B cell (primary cell): ENCODE results near the gene NPHS2. TPM values are rescaled to one million over a fixed set of nuclear protein-coding genes. Genes with fewer than 3 reads are reported as not detected.

ENCODE experiments used
- ATAC-seq: fragments of 200-7000 bp; cut with Tn5 transposase; one replicate; pipeline ENCODE4 v1.10.0; 2021; ENCODE audit warnings: low read depth, mild to moderate bottlenecking, moderate number of reproducible peaks, moderate library complexity
- CTCF ChIA-PET: fragments of 350-600 bp; sonication (Branson Sonifier 250); formaldehyde crosslinking; loops from one replicate; lab custom pipeline; 2021; ENCODE audit warnings: antibody characterized with exemption, inconsistent platforms; lab: Charles Lee
- POLR2A ChIA-PET: fragments of 350-600 bp; sonication (Branson Sonifier 250); formaldehyde crosslinking; loops from one replicate; lab custom pipeline; 2021; ENCODE audit warnings: antibody characterized with exemption; lab: Charles Lee
- DNase-seq: peaks from one replicate; pipeline ENCODE4 v3.0.0; 2013
- H2AFZ ChIP-seq: 2 replicates; pipeline ENCODE4 v1.6.1; 2012; ENCODE audit warnings: mild to moderate bottlenecking, low read depth, low read length; ENCODE audit not compliant: insufficient read depth, poor library complexity, severe bottlenecking
- H3K27ac ChIP-seq, 2 donors: 1 replicate in 1 of 2; 2 replicates in 1 of 2; pipeline ENCODE4 v1.5.1; 2012 to 2013; ENCODE audit warnings: low read length in 2 of 2, mild to moderate bottlenecking in 2 of 2, moderate library complexity in 1 of 2
- H3K27me3 ChIP-seq, 4 experiments: fragments of 200-600 bp in 1 of 4; sonication (generic) in 1 of 4; replicated peaks in 1 of 4; 1 replicate in 2 of 4; 2 replicates in 2 of 4; pipeline versions ENCODE4 v1.6.1 to v1.7.0; 2013 to 2016; ENCODE audit warnings: low read length in 3 of 4, mild to moderate bottlenecking in 2 of 4, mixed read lengths in 1 of 4, moderate library complexity in 1 of 4; ENCODE audit not compliant: insufficient read depth in 4 of 4, control insufficient read depth in 3 of 4; ENCODE audit errors: control extremely low read depth in 1 of 4
- H3K36me3 ChIP-seq, 2 experiments: replicated peaks in 1 of 2; 1 replicate in 1 of 2; 2 replicates in 1 of 2; pipeline versions ENCODE4 v1.6.1 to v1.7.1; 2013; ENCODE audit warnings: low read length in 1 of 2; ENCODE audit not compliant: insufficient read depth in 2 of 2, control insufficient read depth in 1 of 2; ENCODE audit errors: control extremely low read depth in 1 of 2, extremely low read depth in 1 of 2
- H3K4me1 ChIP-seq, 2 donors: fragments of 200-600 bp in 1 of 2; sonication (generic) in 1 of 2; 1 replicate in 1 of 2; 2 replicates in 1 of 2; pipeline versions ENCODE4 v1.5.1 to v1.6.1; 2013 to 2017; ENCODE audit warnings: low read length in 2 of 2; ENCODE audit not compliant: control insufficient read depth in 2 of 2, insufficient read depth in 2 of 2
- H3K4me2 ChIP-seq: replicated peaks from 2 replicates; pipeline ENCODE3; 2012; ENCODE audit warnings: mild to moderate bottlenecking, low read depth, low read length; ENCODE audit not compliant: poor library complexity, severe bottlenecking
- H3K4me3 ChIP-seq, 5 experiments: fragments of 200-600 bp in 1 of 5; sonication (generic) in 1 of 5; 1 replicate in 3 of 5; 2 replicates in 2 of 5; pipeline versions ENCODE4 v1.5.1 to v1.7.0; 2011 to 2016; ENCODE audit warnings: low read length in 4 of 5, mild to moderate bottlenecking in 4 of 5, low read depth in 2 of 5, control low read depth in 1 of 5, moderate library complexity in 1 of 5; ENCODE audit not compliant: insufficient read depth in 1 of 5; ENCODE audit errors: control extremely low read depth in 1 of 5, extremely low read depth in 1 of 5
- H3K79me2 ChIP-seq: fragments of 200-600 bp; sonication (generic); one replicate; pipeline ENCODE4 v1.6.0; 2016; ENCODE audit warnings: low read length; ENCODE audit not compliant: control insufficient read depth, insufficient read depth
- H3K9ac ChIP-seq: fragments of 200-600 bp; sonication (generic); 2 replicates; pipeline ENCODE4 v1.6.1; 2017; ENCODE audit warnings: mild to moderate bottlenecking, low read length, moderate library complexity
- H3K9me3 ChIP-seq, 3 donors: one replicate each; pipeline versions ENCODE4 v1.6.1 to v1.7.1; 2013; ENCODE audit warnings: low read length in 2 of 3; ENCODE audit not compliant: control insufficient read depth in 2 of 3, insufficient read depth in 1 of 3; ENCODE audit errors: control extremely low read depth in 1 of 3
- H4K20me1 ChIP-seq: 2 replicates; pipeline ENCODE4 v1.6.0; 2012; ENCODE audit warnings: mild to moderate bottlenecking, low read length; ENCODE audit not compliant: insufficient read depth, control insufficient read depth, poor library complexity, severe bottlenecking
- H3K27ac Mint-ChIP-seq: one replicate; pipeline ENCODE4 v1.8.0; 2021; ENCODE audit warnings: mixed read lengths
- H3K27me3 Mint-ChIP-seq: one replicate; pipeline ENCODE4 v1.8.0; 2021; ENCODE audit warnings: mixed read lengths
- H3K4me1 Mint-ChIP-seq: one replicate; pipeline ENCODE4 v1.8.0; 2021; ENCODE audit warnings: mixed read lengths
- H3K4me3 Mint-ChIP-seq: one replicate; pipeline ENCODE4 v1.8.0; 2021; ENCODE audit warnings: mixed read lengths
- H3K9me3 Mint-ChIP-seq: one replicate; pipeline ENCODE4 v1.8.0; 2022; ENCODE audit warnings: mixed read lengths; ENCODE audit not compliant: insufficient read depth
- EZH2 ChIP-seq: IDR thresholded peaks from 2 replicates; pipeline ENCODE4 v1.6.1; 2012; ENCODE audit warnings: borderline replicate concordance, low read depth, mild to moderate bottlenecking, moderate library complexity, low read length; ENCODE audit not compliant: insufficient read depth, poor library complexity, severe bottlenecking
- WGBS: methylation state at CpG from one replicate; pipeline ENCODE4 v1.1.5; 2013; ENCODE audit warnings: missing lambda C conversion rate; ENCODE audit not compliant: insufficient coverage; 5-methylcytosine and 5-hydroxymethylcytosine counted together
- intact Hi-C: fragments of 100-400 bp; cut with micrococcal nuclease; formaldehyde crosslinking; loops from one replicate; pipeline ENCODE4 v1.10.0; 2022
- polyA plus RNA-seq: library from polyadenylated mRNA; depleted of rRNA; stranded (reverse); fragments of >200 nt; gene quantifications from 2 replicates; pipeline ENCODE4 v1.2.3, GENCODE V29; 2012
- total RNA-seq, 2 donors: library from RNA; stranded (reverse); fragments of 120-200 nt in 1 of 2; gene quantifications; 1 replicate in 1 of 2; 2 replicates in 1 of 2; pipeline versions ENCODE4 v1.2.3 to v1.2.4, GENCODE V29; 2013 to 2022
- TF ChIP-seq, protein P1 (sequence below): fragments of 200-600 bp; IDR thresholded peaks from one replicate; pipeline ENCODE4 v1.8.0; 2022; ENCODE audit warnings: antibody characterized with exemption, mild to moderate bottlenecking

The NPHS2 gene
- total and polyA plus RNA-seq, 2 donors (not counting 1 experiment from before 2014, with no cell fraction given) = not detected

DNA sequence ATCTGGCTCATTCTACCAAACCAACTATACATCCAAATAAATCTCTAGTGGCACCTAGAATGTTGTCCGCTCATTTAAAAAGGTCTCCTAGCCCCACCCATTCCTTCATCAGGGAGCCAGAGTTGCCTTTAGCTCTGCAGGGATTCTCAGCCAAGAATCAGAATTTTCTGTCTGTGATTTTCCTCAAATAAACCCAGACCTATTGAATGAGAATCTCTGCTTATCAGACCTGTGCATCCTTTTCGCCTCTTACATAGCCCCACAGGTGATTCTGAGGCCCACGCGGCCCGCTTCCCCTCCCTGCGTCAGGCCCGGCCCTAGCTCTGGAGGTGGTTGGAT, 15.5 kb upstream of the NPHS2 start:
- H3K36me3 ChIP-seq = no peaks in the 10 kb centered on the region
- Mint-ChIP-seq H3K27me3 (peaks cover 53% of the 10 kb centered on the region), H3K4me1 (no peaks in the 10 kb centered on the region), H3K4me3 (no peak overlapping the region), H3K27ac (no peak overlapping the region), H3K9me3 (no peaks in the 10 kb centered on the region)
- ChIA-PET CTCF (no interaction called here), POLR2A (no interaction called here)
- no peak for DNase-seq
- peaks cover 0 to 24% (median 0%) of the 10 kb centered on the region in 3 donors for H3K9me3 ChIP-seq
- H3K9ac ChIP-seq = no peak overlapping the region
- H2AFZ ChIP-seq = no peak overlapping the region
- peak overlapping the region; percentile 26 for H3K4me2 ChIP-seq
- no peak overlapping the region for H3K4me3 ChIP-seq
- 43% methylated on average over 7 of the region's 7 CpGs for WGBS
- H4K20me1 ChIP-seq = no peaks in the 10 kb centered on the region
- intact Hi-C loops = no loop called here
- no peak for ATAC-seq
- H3K79me2 ChIP-seq = no peaks in the 10 kb centered on the region
- no peak overlapping the region for H3K27ac ChIP-seq
- TF ChIP-seq, protein P1, sequence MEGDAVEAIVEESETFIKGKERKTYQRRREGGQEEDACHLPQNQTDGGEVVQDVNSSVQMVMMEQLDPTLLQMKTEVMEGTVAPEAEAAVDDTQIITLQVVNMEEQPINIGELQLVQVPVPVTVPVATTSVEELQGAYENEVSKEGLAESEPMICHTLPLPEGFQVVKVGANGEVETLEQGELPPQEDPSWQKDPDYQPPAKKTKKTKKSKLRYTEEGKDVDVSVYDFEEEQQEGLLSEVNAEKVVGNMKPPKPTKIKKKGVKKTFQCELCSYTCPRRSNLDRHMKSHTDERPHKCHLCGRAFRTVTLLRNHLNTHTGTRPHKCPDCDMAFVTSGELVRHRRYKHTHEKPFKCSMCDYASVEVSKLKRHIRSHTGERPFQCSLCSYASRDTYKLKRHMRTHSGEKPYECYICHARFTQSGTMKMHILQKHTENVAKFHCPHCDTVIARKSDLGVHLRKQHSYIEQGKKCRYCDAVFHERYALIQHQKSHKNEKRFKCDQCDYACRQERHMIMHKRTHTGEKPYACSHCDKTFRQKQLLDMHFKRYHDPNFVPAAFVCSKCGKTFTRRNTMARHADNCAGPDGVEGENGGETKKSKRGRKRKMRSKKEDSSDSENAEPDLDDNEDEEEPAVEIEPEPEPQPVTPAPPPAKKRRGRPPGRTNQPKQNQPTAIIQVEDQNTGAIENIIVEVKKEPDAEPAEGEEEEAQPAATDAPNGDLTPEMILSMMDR = no peak
- TF ChIP-seq EZH2 = no peak
- no peaks in the 10 kb centered on the region for H3K4me1 ChIP-seq
- peaks cover 0 to 32% (median 11%) of the 10 kb centered on the region in 4 experiments for H3K27me3 ChIP-seq

DNA sequence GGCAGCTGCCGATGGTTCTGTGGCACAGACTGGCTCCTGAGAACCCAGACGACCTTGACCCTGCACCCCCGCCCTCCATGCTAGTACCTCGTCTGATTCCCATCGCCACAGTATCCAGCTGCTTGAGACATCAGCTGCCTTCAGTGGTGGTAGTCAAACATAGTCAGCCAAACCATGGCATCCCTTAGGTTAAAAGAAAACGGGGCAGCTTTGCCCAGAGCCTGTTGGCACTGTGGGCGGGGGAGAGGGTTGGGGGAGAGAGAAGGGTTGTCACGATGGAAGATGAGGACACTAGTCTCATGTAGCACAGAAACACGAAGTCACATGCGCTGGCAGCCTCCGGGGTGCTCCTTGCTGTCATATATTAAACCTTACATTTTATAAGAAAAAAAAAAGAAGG, 14.9 kb upstream of the NPHS2 start:
- no peaks in the 10 kb centered on the region for H3K4me1 Mint-ChIP-seq
- H3K9me3 ChIP-seq = peaks cover 0 to 24% (median 0%) of the 10 kb centered on the region in 3 donors

More for the DNA sequence above, 14.9 kb upstream of the NPHS2 start:
- no peaks in the 10 kb centered on the region for H3K79me2 ChIP-seq
- no peak overlapping the region for H3K4me3 ChIP-seq
- DNase-seq = no peak
- no peaks in the 10 kb centered on the region for H3K36me3 ChIP-seq
- no peaks in the 10 kb centered on the region for H3K4me1 ChIP-seq
- WGBS = 88% methylated on average over 6 of the region's 11 CpGs
- peaks cover 0 to 32% (median 11%) of the 10 kb centered on the region in 4 experiments for H3K27me3 ChIP-seq
- no peaks in the 10 kb centered on the region for H4K20me1 ChIP-seq
- H2AFZ ChIP-seq = no peak overlapping the region
- H3K4me3 Mint-ChIP-seq = no peak overlapping the region
- CTCF ChIA-PET = no interaction called here
- no peak for ATAC-seq
- H3K9ac ChIP-seq = no peak overlapping the region
- no peak overlapping the region for H3K4me2 ChIP-seq
- no peaks in the 10 kb centered on the region for H3K9me3 Mint-ChIP-seq
- H3K27ac Mint-ChIP-seq = no peak overlapping the region
- no peak for TF ChIP-seq EZH2
- TF ChIP-seq, protein P1 = no peak
- no peak overlapping the region for H3K27ac ChIP-seq
- peaks cover 57% of the 10 kb centered on the region for H3K27me3 Mint-ChIP-seq
- POLR2A ChIA-PET = no interaction called here
- intact Hi-C loops = no loop called here
